Measurements from ENCODE around the gene TBC1D10B.

TBC1D10B gene

GRCh38 chr16:30370456-30371247 is at the start of gene TBC1D10B:
TSS of gene TBC1D10B (minus strand) at chr16:30370494. CDS start at chr16:30370183, 311 bp downstream.
- peak; percentile 90 for DNase-seq (ENCODE audit: low spot score)

GRCh38 chr16:30418350-30419181 is 48.3 kb upstream of the TBC1D10B start:
- no peak for DNase-seq (ENCODE audit: low spot score)

- peak; percentile 92 for DNase-seq (ENCODE audit: low spot score)
Observed at GRCh38 chr16:30417529-30418349, 47.4 kb upstream of the TBC1D10B start.

- DNase-seq (ENCODE audit: low spot score): no peak
Observed at GRCh38 chr16:30416624-30417528, 46.6 kb upstream of the TBC1D10B start.

GRCh38 chr16:30416047-30416603 is 45.8 kb upstream of the TBC1D10B start:
- DNase-seq (ENCODE audit: low spot score): no peak

- DNase-seq (ENCODE audit: low spot score): no peak
Observed at GRCh38 chr16:30414159-30414558, 43.9 kb upstream of the TBC1D10B start.

- DNase-seq (ENCODE audit: low spot score): no peak
Observed at GRCh38 chr16:30413112-30413806, 43.0 kb upstream of the TBC1D10B start.

- peak; percentile 88 for DNase-seq (ENCODE audit: low spot score)
Observed at GRCh38 chr16:30409125-30410060, 39.1 kb upstream of the TBC1D10B start.

GRCh38 chr16:30407804-30408534 is 37.7 kb upstream of the TBC1D10B start:
- peak; percentile 52 for DNase-seq (ENCODE audit: low spot score)

GRCh38 chr16:30407102-30407803 is 37.0 kb upstream of the TBC1D10B start, which contains the start of gene ZNF771:
TSS of gene ZNF771 (plus strand) at chr16:30407606. CDS start at chr16:30408054, 448 bp downstream.
- DNase-seq (ENCODE audit: low spot score): peak; percentile 93

GRCh38 chr16:30406795-30407101 is 36.5 kb upstream of the TBC1D10B start:
- DNase-seq (ENCODE audit: low spot score): no peak

GRCh38 chr16:30401768-30402425 is 31.6 kb upstream of the TBC1D10B start:
- no peak for DNase-seq (ENCODE audit: low spot score)

GRCh38 chr16:30399435-30400186 is 29.3 kb upstream of the TBC1D10B start:
- no peak for DNase-seq (ENCODE audit: low spot score)

- no peak for DNase-seq (ENCODE audit: low spot score)
Observed at GRCh38 chr16:30398661-30399434, 28.6 kb upstream of the TBC1D10B start.

- no peak for DNase-seq (ENCODE audit: low spot score)
Observed at GRCh38 chr16:30397776-30398660, 27.7 kb upstream of the TBC1D10B start.
